Measurements from ENCODE around the gene YWHAB.

Gene YWHAB

DNA sequence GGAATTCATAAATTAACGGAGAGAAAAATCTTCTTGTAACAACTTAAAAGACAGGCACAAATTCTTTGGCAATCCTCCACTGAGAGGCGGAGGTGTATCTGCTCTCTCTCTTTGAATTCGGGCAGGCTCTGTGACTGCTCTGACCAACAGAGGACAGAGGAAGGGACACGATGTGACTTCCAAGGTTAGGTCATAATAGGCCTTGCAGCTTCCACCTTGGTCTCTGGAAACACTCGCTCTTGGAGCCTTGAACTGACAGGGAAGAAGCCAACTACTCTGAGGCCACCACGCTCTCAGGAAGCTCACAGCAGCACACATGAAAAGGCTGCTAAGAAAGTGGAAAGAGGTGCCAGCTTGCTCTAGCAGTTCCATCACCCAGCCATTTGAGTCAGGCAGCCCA lies 59.8 kb downstream of the YWHAB start:
- no peak for DNase-seq (ENCODE audit: low read depth)
- H3K4me3 ChIP-seq (ENCODE audit: low read depth, low read length) = no peak overlapping the region
- TF ChIP-seq, protein P1, sequence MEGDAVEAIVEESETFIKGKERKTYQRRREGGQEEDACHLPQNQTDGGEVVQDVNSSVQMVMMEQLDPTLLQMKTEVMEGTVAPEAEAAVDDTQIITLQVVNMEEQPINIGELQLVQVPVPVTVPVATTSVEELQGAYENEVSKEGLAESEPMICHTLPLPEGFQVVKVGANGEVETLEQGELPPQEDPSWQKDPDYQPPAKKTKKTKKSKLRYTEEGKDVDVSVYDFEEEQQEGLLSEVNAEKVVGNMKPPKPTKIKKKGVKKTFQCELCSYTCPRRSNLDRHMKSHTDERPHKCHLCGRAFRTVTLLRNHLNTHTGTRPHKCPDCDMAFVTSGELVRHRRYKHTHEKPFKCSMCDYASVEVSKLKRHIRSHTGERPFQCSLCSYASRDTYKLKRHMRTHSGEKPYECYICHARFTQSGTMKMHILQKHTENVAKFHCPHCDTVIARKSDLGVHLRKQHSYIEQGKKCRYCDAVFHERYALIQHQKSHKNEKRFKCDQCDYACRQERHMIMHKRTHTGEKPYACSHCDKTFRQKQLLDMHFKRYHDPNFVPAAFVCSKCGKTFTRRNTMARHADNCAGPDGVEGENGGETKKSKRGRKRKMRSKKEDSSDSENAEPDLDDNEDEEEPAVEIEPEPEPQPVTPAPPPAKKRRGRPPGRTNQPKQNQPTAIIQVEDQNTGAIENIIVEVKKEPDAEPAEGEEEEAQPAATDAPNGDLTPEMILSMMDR (IDR thresholded peaks at IDR 0.05; ENCODE audit: low read depth, low read length) = no peak
- no peak for TF ChIP-seq MYC (IDR thresholded peaks at IDR 0.05; ENCODE audit: low read depth, low read length)
- TF ChIP-seq POLR2A (IDR thresholded peaks at IDR 0.05; ENCODE audit: extremely low read depth, insufficient read length) = no peak
- TF ChIP-seq, protein P2, sequence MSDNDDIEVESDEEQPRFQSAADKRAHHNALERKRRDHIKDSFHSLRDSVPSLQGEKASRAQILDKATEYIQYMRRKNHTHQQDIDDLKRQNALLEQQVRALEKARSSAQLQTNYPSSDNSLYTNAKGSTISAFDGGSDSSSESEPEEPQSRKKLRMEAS (IDR thresholded peaks at IDR 0.05; ENCODE audit: low read depth, low read length) = no peak

DNA sequence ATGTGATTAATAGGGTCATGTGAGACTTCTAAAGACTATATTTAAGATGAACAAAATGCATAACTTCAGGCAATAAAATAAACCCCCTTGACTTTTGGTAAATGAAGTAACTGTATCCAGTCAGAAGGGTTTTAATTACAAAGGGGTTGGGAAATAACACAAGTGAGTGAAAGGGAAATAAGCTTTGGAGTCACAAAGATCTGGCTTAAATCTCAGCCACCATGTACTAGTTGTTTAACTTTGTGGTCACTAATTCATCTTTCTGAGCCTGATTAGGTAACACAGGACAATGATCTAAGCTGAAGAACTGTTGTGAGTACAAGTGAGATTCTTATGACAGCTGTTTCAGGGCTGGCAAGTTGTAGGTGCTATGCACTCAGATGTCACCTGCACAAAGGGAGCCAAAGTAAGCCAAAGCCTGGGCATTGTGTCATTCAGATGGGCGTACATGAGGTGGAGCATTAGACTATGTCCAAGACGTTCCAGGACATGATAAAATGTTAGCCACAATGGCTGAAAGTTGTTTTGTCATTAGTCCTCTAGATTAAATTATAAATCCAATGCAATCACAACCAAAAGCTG lies 60.9 kb downstream of the YWHAB start:
- no peak overlapping the region for H3K4me3 ChIP-seq (ENCODE audit: low read depth, low read length)
- no peak for DNase-seq (ENCODE audit: low read depth)
- TF ChIP-seq MYC (IDR thresholded peaks at IDR 0.05; ENCODE audit: low read depth, low read length) = no peak
- TF ChIP-seq, protein P2 (IDR thresholded peaks at IDR 0.05; ENCODE audit: low read depth, low read length) = no peak
- TF ChIP-seq, protein P1 (IDR thresholded peaks at IDR 0.05; ENCODE audit: low read depth, low read length) = no peak
- no peak for TF ChIP-seq POLR2A (IDR thresholded peaks at IDR 0.05; ENCODE audit: extremely low read depth, insufficient read length)

DNA sequence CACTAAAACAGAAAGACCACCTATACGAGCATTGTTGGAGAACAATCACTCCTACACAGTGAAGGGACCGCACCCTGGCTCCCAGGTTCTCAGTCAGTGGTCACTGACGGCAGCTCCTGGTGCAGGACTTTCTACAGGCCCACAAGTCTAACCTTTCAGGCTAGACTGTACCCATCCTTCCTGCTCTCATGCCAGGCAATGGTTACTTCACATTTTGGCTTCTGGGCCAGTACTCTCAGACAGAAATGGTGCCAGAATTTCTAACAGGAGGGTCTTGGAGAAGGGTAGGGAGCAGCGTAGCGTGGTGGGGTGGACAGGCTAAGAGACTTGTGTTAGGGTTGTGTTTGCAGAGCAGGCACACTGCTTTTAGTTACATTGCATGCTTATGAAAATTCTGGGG lies 62.6 kb downstream of the YWHAB start:
- H3K4me3 ChIP-seq (ENCODE audit: low read depth, low read length) = no peak overlapping the region
- no peak for DNase-seq (ENCODE audit: low read depth)
- TF ChIP-seq POLR2A (IDR thresholded peaks at IDR 0.05; ENCODE audit: extremely low read depth, insufficient read length) = no peak
- TF ChIP-seq MYC (IDR thresholded peaks at IDR 0.05; ENCODE audit: low read depth, low read length) = no peak
- TF ChIP-seq, protein P1 (IDR thresholded peaks at IDR 0.05; ENCODE audit: low read depth, low read length) = no peak
- TF ChIP-seq, protein P2 (IDR thresholded peaks at IDR 0.05; ENCODE audit: low read depth, low read length) = no peak

DNA sequence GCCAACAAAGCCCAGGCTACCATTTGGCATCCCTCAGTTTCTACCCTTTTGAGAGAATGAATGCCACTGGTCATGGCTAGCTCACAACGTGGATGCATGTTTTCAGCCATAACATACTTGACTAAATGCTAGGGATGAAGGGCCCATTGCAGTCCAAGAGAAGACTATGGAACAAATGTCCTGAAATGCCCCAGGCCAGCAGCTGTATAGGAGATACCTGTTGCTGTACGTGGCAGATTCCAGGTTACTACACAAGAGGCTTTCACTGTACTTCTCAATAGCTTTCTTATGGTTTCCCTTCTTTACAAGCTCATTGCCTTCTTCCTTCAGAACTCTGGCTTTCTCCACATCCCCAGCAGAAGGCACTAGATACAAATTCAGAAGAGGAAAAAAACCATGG lies 63.0 kb downstream of the YWHAB start:
- no peak for DNase-seq (ENCODE audit: low read depth)
- TF ChIP-seq, protein P1 (IDR thresholded peaks at IDR 0.05; ENCODE audit: low read depth, low read length) = no peak
- H3K4me3 ChIP-seq (ENCODE audit: low read depth, low read length) = no peak overlapping the region

DNA sequence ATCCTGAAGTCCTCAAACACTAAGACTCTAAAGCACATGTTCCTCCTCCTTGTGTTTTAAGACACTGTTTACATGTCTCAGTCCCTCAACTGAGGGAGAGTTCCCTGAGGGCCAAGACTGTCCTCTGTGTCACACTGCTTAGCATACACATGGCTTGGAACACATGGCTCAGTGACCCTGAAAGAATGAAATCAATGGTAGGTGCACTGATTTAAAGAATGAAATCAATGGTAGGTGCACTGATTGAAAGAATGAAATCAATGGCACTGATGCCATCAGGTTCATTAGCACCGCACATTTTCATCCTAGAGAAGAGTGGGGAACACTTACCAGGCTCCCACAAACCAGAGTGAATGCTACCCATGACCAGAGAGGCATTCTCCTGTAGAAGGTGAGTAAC lies 64.9 kb downstream of the YWHAB start:
- DNase-seq (ENCODE audit: low read depth) = no peak
- no peak overlapping the region for H3K4me3 ChIP-seq (ENCODE audit: low read depth, low read length)
- TF ChIP-seq, protein P1 (IDR thresholded peaks at IDR 0.05; ENCODE audit: low read depth, low read length) = no peak
- TF ChIP-seq POLR2A (IDR thresholded peaks at IDR 0.05; ENCODE audit: extremely low read depth, insufficient read length) (no peak), MYC (IDR thresholded peaks at IDR 0.05; ENCODE audit: low read depth, low read length) (no peak)
- TF ChIP-seq, protein P2 (IDR thresholded peaks at IDR 0.05; ENCODE audit: low read depth, low read length) = no peak

DNA sequence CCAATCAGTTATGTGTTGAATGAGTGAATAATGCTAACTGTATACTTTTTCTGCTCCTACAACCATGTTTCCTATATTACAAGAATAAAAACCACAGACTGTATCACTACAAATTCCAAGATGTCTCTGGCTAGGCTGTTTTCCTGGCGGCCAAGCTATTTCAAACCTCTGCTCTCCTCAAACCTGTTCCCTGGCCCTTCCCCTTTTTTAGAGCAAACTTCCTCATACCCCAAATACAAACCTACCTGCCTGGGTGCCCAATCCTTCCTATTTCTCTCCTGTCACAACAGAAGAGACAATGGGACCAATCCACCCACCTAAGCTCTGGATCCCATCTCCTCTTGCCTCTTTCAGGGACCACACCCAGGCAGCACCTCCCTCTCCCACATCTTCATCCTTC lies 67.2 kb downstream of the YWHAB start:
- no peak for TF ChIP-seq MYC (IDR thresholded peaks at IDR 0.05; ENCODE audit: low read depth, low read length)
- TF ChIP-seq POLR2A (IDR thresholded peaks at IDR 0.05; ENCODE audit: extremely low read depth, insufficient read length) = no peak
- TF ChIP-seq, protein P1 (IDR thresholded peaks at IDR 0.05; ENCODE audit: low read depth, low read length) = no peak
- TF ChIP-seq, protein P2 (IDR thresholded peaks at IDR 0.05; ENCODE audit: low read depth, low read length) = no peak
- H3K4me3 ChIP-seq (ENCODE audit: low read depth, low read length) = no peak overlapping the region
- DNase-seq (ENCODE audit: low read depth) = no peak
